GM19099 (cell line): ENCODE measurements around the gene HARBI1.

Source experiments
- POLR2A ChIP-seq: IDR thresholded peaks from 3 replicates; pipeline ENCODE4 v1.6.1; 2011; ENCODE audit warnings: low read depth; ENCODE audit not compliant: insufficient read length; ENCODE audit errors: extremely low read depth

Gene HARBI1

DNA sequence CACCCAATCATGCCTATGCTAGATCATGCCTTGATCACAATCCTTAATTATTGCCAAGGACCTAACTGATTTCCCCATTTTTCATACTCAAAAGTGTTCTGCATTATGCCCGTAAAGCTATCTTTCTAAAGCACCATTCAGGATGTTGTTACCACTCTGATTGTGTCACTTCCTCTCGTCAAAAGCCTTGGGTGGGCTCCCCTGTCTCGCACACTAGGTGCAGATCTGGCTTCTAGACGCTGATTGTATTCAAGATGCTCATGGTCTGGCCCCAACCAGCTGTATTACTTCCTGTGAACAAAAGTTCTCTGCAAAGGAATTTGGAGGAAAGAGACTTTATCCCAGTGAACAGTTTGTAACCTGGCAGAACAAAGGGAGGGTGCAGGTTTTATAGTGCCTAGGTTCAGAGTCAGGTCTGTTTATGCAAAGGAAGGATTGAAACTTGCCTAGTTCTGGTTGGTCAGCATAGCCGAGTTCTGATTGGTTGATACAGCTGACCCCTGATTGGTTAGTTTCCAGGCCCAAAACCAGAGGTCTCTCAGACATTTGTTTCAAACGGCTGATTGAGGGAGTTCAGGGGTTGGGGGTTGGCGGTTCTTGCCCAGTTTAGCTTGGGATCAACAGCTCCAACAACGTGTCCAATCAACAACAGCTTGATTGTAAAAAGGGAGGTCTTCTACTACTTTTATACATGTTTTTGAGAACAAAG lies 25.8 kb upstream of the HARBI1 start:
- no peak for TF ChIP-seq POLR2A

DNA sequence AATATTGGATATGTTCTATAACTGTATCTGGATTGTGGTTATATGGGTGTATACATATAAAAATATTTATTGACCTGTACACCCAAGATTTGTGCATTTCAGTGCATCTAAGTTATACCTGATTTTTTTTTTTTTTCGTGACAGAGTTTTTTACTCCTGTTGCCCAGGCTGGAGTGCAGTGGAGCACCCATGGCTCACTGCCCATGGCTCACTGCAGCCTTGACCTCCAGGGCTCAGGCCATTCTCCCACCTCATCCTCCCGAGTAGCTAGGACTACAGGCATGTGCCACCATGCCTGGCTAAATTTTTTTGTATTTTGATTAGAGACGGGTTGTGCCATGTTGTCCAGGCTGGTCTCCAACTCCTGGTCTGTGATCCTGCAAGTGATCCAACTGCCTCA lies 24.6 kb upstream of the HARBI1 start:
- no peak for TF ChIP-seq POLR2A

DNA sequence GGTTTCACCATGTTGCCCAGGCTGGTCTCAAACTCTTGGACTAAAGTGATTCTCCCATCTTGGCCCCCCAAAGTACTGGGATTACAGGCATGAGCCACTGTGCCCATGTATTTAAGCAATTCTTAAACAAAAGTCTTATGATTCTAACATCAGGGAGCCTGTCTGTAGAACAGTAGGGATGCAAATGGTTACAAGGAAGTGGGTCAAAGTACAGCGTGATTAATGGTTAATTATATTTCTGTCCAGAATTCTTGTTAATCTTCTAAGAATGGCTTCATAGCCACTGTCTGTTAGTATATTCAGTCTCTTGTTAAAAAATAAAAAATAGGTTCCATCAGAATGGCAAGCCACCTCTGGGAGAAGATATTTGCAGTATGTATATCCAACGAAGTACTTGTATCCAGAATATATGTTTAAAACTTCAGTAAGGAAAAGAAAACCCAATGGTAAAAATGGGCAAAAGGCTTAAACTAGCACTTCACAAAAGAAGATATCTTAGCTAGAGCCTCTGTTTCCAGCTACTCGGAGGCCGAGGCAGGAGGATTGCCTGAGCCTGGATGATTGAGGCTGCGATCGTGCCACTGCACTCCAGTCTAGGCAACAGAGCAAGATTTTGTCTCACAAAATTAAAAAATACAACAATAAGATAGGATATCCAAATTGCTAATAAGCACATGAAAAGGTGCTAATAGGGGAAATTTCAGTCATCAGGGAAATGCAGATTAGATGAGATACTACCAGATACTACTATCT lies 23.2 kb upstream of the HARBI1 start:
- no peak for TF ChIP-seq POLR2A

GRCh38 chr11:46639197-46639839 lies 22.3 kb upstream of the HARBI1 start:
- no peak for TF ChIP-seq POLR2A

- no peak for TF ChIP-seq POLR2A
These were observed 20.5 kb upstream of the HARBI1 start for GRCh38 chr11:46637546-46637945.

- TF ChIP-seq POLR2A = no peak
These were observed 18.6 kb upstream of the HARBI1 start for GRCh38 chr11:46635557-46636139.

- TF ChIP-seq POLR2A = no peak
These were observed 16.5 kb upstream of the HARBI1 start for GRCh38 chr11:46633291-46634217.

DNA sequence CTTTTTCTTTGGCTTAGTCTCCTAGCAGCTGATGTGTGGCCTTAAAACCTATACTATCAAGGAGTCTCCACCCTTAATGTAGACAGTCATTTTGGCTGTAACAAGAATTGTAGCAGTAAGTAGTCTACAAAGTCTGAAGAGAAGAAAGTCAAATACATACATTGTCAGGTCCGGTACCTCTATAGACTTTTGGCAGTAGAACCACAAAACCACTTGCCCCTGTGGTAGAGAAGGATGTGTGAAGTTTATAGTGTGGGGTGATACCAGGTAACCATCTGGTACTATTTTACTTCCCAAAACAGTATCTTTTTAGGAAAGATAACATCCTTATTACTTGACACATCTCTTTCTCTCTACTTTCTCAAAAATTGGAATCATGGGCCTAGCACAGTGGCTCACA lies 15.5 kb upstream of the HARBI1 start:
- no peak for TF ChIP-seq POLR2A

GRCh38 chr11:46631676-46632075 lies 14.6 kb upstream of the HARBI1 start:
- TF ChIP-seq POLR2A = no peak

DNA sequence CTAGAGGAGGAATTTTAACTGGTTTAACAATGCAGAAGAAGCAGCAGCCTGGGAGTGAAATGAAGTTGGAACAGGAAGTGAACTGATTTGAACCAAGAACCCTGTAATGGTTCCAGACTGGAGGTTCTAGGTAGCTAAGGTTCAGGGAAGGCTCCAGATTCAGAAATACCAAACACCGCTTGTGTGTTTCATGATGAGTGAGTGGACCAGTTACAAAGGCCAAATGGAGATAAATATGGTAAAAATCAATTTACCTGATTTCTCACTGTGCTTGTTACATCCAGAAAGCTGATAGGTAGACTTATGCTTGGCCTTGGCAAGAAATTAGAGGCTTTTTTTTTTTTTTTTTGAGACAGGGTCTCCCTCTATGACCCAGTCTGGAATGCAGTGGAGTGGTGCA lies 13.2 kb upstream of the HARBI1 start:
- TF ChIP-seq POLR2A = no peak

DNA sequence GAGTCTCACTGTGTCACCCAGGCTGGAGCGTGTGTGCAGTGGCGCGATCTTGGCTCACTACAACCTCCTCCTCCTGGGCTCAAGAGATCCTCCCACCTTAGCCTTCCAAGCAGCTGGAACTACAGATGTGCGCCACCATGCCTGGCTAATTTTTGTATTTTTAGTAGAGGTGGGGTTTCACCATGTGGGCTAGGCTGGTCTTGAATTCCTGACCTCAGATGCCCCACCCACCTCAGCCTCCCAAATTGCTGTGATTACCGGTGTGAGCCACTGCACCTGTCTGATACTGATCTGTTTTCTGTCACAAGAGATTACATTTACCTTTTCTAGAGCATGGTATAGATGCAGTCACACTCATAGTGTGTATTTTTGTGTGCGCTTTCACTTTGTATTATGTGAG lies 11.9 kb upstream of the HARBI1 start:
- TF ChIP-seq POLR2A = no peak

- TF ChIP-seq POLR2A = no peak
These were observed 8.4 kb upstream of the HARBI1 start for GRCh38 chr11:46625406-46625805.

GRCh38 chr11:46618837-46619236 lies 1.8 kb upstream of the HARBI1 start:
- no peak for TF ChIP-seq POLR2A

DNA sequence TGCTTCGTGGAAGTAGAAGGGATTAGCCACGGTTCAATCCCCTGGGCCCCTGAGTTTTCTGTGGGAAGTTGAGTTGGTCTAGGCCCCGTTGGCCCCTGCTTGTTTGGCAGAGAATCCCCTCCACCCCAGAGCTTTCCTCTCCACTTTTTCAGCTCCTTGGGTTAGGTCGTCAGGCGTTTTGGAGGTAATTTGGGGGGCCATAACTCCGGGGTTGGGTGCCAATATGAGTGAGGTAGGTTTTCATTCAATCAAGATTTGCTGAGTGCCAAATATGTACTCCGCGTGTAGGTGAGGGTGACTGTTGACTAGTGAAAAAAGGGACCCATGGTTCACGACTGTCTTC lies 916 bp upstream of the HARBI1 start:
- no peak for TF ChIP-seq POLR2A

GRCh38 chr11:46616551-46617133 lies 385 bp downstream of the HARBI1 start:
- peak; percentile 79 for TF ChIP-seq POLR2A

GRCh38 chr11:46615756-46616155 lies 1.3 kb downstream of the HARBI1 start:
- TF ChIP-seq POLR2A = no peak
